ENCODE results near the gene TTLL11. TPM values are rescaled to one million over a fixed set of nuclear protein-coding genes. Genes with fewer than 3 reads are reported as not detected.

The TTLL11 gene
- total RNA-seq, 1 donor, result 6.2 TPM

DNA sequence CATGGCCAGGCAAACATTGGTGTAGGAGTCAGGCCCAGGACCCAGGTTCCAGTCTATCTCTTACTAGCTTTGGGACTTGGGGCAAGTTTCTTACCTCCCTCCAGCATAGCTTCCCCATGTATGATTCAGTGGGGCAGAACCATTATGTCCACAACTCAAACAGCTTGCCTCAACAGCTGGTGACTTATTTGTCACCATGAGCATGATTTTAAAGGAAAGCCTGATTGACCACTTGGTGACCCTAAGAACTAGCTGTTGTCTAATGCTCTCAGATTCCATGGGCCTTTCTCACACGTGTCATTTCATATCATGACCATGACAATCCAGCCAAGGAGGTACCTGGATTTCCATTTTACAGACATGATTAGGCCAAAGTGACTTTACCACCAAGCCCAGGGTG is 126.4 kb downstream of the TTLL11 start:
- Histone ChIP-seq H3K27me3 (ENCODE audit: insufficient read depth, low read length) (no peaks in the 10 kb centered on the region), H3K9me3 (ENCODE audit: low read depth, low read length) (no peaks in the 10 kb centered on the region), H2AFZ (ENCODE audit: low read length) (no peak overlapping the region), H3K36me3 (ENCODE audit: insufficient read depth, low read length) (no peaks in the 10 kb centered on the region), H3K79me2 (ENCODE audit: insufficient read depth, low read length) (no peaks in the 10 kb centered on the region), H3K4me1 (ENCODE audit: insufficient read depth, low read length) (peaks cover 9% of the 10 kb centered on the region), H3K27ac (ENCODE audit: low read depth, low read length) (no peak overlapping the region), H3K4me3 (ENCODE audit: insufficient read depth, low read length) (no peak overlapping the region), H3K4me2 (ENCODE audit: insufficient read depth, low read length) (no peak overlapping the region), H4K20me1 (ENCODE audit: insufficient read depth, low read length) (no peaks in the 10 kb centered on the region)
- no peak for DNase-seq (ENCODE audit: insufficient read length, low spot score, missing footprints)
- TF ChIP-seq, protein P1, sequence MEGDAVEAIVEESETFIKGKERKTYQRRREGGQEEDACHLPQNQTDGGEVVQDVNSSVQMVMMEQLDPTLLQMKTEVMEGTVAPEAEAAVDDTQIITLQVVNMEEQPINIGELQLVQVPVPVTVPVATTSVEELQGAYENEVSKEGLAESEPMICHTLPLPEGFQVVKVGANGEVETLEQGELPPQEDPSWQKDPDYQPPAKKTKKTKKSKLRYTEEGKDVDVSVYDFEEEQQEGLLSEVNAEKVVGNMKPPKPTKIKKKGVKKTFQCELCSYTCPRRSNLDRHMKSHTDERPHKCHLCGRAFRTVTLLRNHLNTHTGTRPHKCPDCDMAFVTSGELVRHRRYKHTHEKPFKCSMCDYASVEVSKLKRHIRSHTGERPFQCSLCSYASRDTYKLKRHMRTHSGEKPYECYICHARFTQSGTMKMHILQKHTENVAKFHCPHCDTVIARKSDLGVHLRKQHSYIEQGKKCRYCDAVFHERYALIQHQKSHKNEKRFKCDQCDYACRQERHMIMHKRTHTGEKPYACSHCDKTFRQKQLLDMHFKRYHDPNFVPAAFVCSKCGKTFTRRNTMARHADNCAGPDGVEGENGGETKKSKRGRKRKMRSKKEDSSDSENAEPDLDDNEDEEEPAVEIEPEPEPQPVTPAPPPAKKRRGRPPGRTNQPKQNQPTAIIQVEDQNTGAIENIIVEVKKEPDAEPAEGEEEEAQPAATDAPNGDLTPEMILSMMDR (IDR thresholded peaks at IDR 0.05; ENCODE audit: extremely low read depth, low read depth, low read length), result no peak

DNA sequence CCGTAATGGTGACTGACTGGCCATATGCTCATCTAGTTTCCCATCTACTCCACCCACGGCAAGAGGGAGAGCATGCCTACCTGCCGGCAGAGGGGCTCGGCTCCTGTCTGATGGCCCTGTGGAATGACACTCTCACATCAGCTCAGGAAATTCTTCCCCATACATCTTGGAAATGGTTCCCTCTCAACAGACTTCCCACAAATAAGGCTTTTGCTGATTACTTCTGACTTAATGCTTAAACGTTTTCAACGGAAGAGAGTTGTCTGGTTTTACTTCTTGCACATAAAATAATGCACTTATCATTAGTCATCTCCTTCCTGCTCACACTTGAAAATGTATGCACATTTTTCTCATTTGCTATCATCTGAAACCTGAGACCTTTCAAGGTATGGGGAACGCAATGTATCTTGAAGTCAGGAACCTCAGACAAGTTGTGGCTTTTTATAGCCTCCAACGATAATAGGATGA is 129.5 kb downstream of the TTLL11 start:
- H4K20me1 ChIP-seq (ENCODE audit: insufficient read depth, low read length), result no peaks in the 10 kb centered on the region
- H3K27me3 ChIP-seq (ENCODE audit: insufficient read depth, low read length), result no peaks in the 10 kb centered on the region
- H3K4me1 ChIP-seq (ENCODE audit: insufficient read depth, low read length), result peaks cover 9% of the 10 kb centered on the region
- no peaks in the 10 kb centered on the region for H3K9me3 ChIP-seq (ENCODE audit: low read depth, low read length)
- peak overlapping the region; percentile 68 for H3K27ac ChIP-seq (ENCODE audit: low read depth, low read length)
- no peaks in the 10 kb centered on the region for H3K36me3 ChIP-seq (ENCODE audit: insufficient read depth, low read length)
- TF ChIP-seq, protein P1 (IDR thresholded peaks at IDR 0.05; ENCODE audit: extremely low read depth, low read depth, low read length), result no peak
- peak overlapping the region; percentile 70 for H3K4me2 ChIP-seq (ENCODE audit: insufficient read depth, low read length)
- no peaks in the 10 kb centered on the region for H3K79me2 ChIP-seq (ENCODE audit: insufficient read depth, low read length)
- peak; percentile 74 for DNase-seq (ENCODE audit: insufficient read length, low spot score, missing footprints)
- H2AFZ ChIP-seq (ENCODE audit: low read length), result peak overlapping the region; percentile 39
- H3K4me3 ChIP-seq (ENCODE audit: insufficient read depth, low read length), result peak overlapping the region; percentile 26

GRCh38 chr9:121962421-121962820 is 130.7 kb downstream of the TTLL11 start:
- Histone ChIP-seq H3K4me3 (ENCODE audit: insufficient read depth, low read length) (no peak overlapping the region), H3K4me1 (ENCODE audit: insufficient read depth, low read length) (peaks cover 9% of the 10 kb centered on the region), H2AFZ (ENCODE audit: low read length) (no peak overlapping the region), H3K4me2 (ENCODE audit: insufficient read depth, low read length) (peak overlapping the region; percentile 12), H3K27ac (ENCODE audit: low read depth, low read length) (no peak overlapping the region), H3K36me3 (ENCODE audit: insufficient read depth, low read length) (no peaks in the 10 kb centered on the region), H3K27me3 (ENCODE audit: insufficient read depth, low read length) (no peaks in the 10 kb centered on the region), H3K79me2 (ENCODE audit: insufficient read depth, low read length) (no peaks in the 10 kb centered on the region), H3K9me3 (ENCODE audit: low read depth, low read length) (no peaks in the 10 kb centered on the region), H4K20me1 (ENCODE audit: insufficient read depth, low read length) (no peaks in the 10 kb centered on the region)
- TF ChIP-seq, protein P1 (IDR thresholded peaks at IDR 0.05; ENCODE audit: extremely low read depth, low read depth, low read length), result no peak
- no peak for DNase-seq (ENCODE audit: insufficient read length, low spot score, missing footprints)

DNA sequence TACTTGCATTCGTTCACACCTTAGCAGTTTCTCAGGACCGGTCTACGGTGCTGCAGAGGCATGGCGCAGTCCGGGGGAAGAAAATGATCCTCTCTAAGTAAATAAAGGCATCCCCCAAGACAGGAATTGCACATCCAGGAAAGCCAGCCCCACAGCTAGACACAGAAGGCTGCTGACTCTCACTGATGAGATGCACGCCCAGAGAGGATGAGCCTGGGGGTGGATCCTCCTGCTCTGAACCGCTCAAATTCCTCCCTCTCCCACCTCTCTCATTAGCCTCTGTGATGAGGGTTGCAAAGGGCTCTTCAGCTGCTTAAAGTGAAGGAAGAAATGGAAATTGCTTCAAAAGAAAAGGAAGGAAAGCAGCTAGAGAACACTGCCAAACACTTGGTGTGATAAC is 132.4 kb downstream of the TTLL11 start:
- H3K9me3 ChIP-seq (ENCODE audit: low read depth, low read length), result no peaks in the 10 kb centered on the region
- H3K4me2 ChIP-seq (ENCODE audit: insufficient read depth, low read length), result no peak overlapping the region
- H3K79me2 ChIP-seq (ENCODE audit: insufficient read depth, low read length), result no peaks in the 10 kb centered on the region

More for the DNA sequence above, 132.4 kb downstream of the TTLL11 start:
- TF ChIP-seq, protein P1 (IDR thresholded peaks at IDR 0.05; ENCODE audit: extremely low read depth, low read depth, low read length), result no peak
- Histone ChIP-seq H3K36me3 (ENCODE audit: insufficient read depth, low read length) (no peaks in the 10 kb centered on the region), H4K20me1 (ENCODE audit: insufficient read depth, low read length) (no peaks in the 10 kb centered on the region), H3K4me1 (ENCODE audit: insufficient read depth, low read length) (peaks cover 9% of the 10 kb centered on the region), H3K27me3 (ENCODE audit: insufficient read depth, low read length) (no peaks in the 10 kb centered on the region), H2AFZ (ENCODE audit: low read length) (no peak overlapping the region), H3K27ac (ENCODE audit: low read depth, low read length) (no peak overlapping the region), H3K4me3 (ENCODE audit: insufficient read depth, low read length) (no peak overlapping the region)
- no peak for DNase-seq (ENCODE audit: insufficient read length, low spot score, missing footprints)
